Natural killer cell (primary cell): ENCODE data around the gene SPATA16. TPM values are rescaled to one million over a fixed set of nuclear protein-coding genes. Genes with fewer than 3 reads are reported as not detected.

ENCODE experiments used
- ATAC-seq, 3 donors: fragments of 150-1000 bp in 2 of 3; fragments of 200-7000 bp in 1 of 3; cut with Tn5 transposase; 1 replicate in 1 of 3; 2 replicates in 2 of 3; pipeline ENCODE4 v1.10.0; 2021; ENCODE audit warnings: mild to moderate bottlenecking in 2 of 3, moderate library complexity in 2 of 3
- DNase-seq, 2 donors: peaks; one replicate each; pipeline versions ENCODE4 v3.0.0 to v3.0.0-alpha.2; 2013 to 2021; ENCODE audit warnings: mixed read lengths in 1 of 2
- H3K27ac ChIP-seq: one replicate; pipeline ENCODE4 v1.5.1; 2013; ENCODE audit warnings: mild to moderate bottlenecking, low read length
- H3K27me3 ChIP-seq: one replicate; pipeline ENCODE4 v1.6.1; 2013; ENCODE audit warnings: low read length; ENCODE audit not compliant: control insufficient read depth, insufficient read depth
- H3K36me3 ChIP-seq: one replicate; pipeline ENCODE4 v1.6.1; 2013; ENCODE audit warnings: low read length; ENCODE audit not compliant: control insufficient read depth, insufficient read depth
- H3K4me1 ChIP-seq: one replicate; pipeline ENCODE4 v1.6.1; 2013; ENCODE audit warnings: low read length; ENCODE audit not compliant: control insufficient read depth, insufficient read depth
- H3K4me3 ChIP-seq: one replicate; pipeline ENCODE4 v1.5.1; 2013; ENCODE audit warnings: low read length
- H3K9me3 ChIP-seq: one replicate; pipeline ENCODE4 v1.6.1; 2013; ENCODE audit warnings: low read length; ENCODE audit not compliant: control insufficient read depth, insufficient read depth
- H3K27ac Mint-ChIP-seq, 2 donors: one replicate each; pipeline ENCODE4 v1.8.0; 2022; ENCODE audit warnings: mild to moderate bottlenecking in 2 of 2, mixed read lengths in 2 of 2, moderate library complexity in 1 of 2
- H3K27me3 Mint-ChIP-seq, 2 donors: one replicate each; pipeline ENCODE4 v1.8.0; 2022; ENCODE audit warnings: low read depth in 2 of 2, mixed read lengths in 2 of 2
- H3K36me3 Mint-ChIP-seq: one replicate; pipeline ENCODE4 v1.8.0; 2022; ENCODE audit warnings: mixed read lengths
- H3K4me1 Mint-ChIP-seq, 2 donors: one replicate each; pipeline ENCODE4 v1.8.0; 2022; ENCODE audit warnings: mixed read lengths in 2 of 2
- H3K4me3 Mint-ChIP-seq: one replicate; pipeline ENCODE4 v1.8.0; 2022; ENCODE audit warnings: mild to moderate bottlenecking, moderate library complexity, mixed read lengths
- H3K9me3 Mint-ChIP-seq, 2 donors: one replicate each; pipeline ENCODE4 v1.8.0; 2022; ENCODE audit warnings: mixed read lengths in 2 of 2
- WGBS: methylation state at CpG from one replicate; pipeline ENCODE4 v1.1.7; 2013; ENCODE audit warnings: missing lambda C conversion rate; ENCODE audit not compliant: insufficient coverage; 5-methylcytosine and 5-hydroxymethylcytosine counted together
- intact Hi-C: fragments of 100-400 bp; cut with micrococcal nuclease; formaldehyde crosslinking; loops from one replicate; pipeline ENCODE4 v1.14.2; 2022
- total RNA-seq, 4 donors: library from RNA; stranded (reverse); fragments of 120-200 nt in 1 of 4; gene quantifications; one replicate each; pipeline versions ENCODE4 v1.2.3 to v1.2.4, GENCODE V29; 2013 to 2022
- TF ChIP-seq, protein P1 (sequence below): fragments of 200-600 bp; IDR thresholded peaks from one replicate; pipeline ENCODE4 v1.8.0; 2022; ENCODE audit warnings: antibody characterized with exemption

SPATA16 gene
- total RNA-seq, 3 donors from 2014 or later (not counting 1 experiment from before 2014, with no cell fraction given) = not detected

DNA sequence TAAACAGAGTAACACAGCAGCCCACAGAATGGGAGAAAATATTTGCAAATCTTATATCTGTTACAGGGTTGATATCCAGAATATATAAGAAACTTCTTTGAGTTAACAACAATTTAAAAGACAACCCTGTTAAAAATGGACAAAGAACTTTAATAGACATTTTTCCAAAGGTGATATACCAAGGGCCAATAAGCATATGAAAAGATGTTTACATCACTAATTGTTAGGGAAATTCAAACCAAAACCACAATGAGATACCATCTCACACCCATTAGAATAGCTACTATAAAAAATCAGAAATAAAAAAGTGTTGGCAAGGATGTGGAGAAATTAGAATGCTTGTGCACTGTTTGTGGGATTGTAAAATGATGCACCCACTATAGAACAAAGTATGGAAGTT lies 110.8 kb downstream of the SPATA16 start:
- Histone ChIP-seq H3K4me3 (no peak overlapping the region), H3K27ac (no peak overlapping the region), H3K9me3 (no peaks in the 10 kb centered on the region), H3K36me3 (no peaks in the 10 kb centered on the region), H3K27me3 (no peaks in the 10 kb centered on the region), H3K4me1 (no peaks in the 10 kb centered on the region)
- TF ChIP-seq, protein P1, sequence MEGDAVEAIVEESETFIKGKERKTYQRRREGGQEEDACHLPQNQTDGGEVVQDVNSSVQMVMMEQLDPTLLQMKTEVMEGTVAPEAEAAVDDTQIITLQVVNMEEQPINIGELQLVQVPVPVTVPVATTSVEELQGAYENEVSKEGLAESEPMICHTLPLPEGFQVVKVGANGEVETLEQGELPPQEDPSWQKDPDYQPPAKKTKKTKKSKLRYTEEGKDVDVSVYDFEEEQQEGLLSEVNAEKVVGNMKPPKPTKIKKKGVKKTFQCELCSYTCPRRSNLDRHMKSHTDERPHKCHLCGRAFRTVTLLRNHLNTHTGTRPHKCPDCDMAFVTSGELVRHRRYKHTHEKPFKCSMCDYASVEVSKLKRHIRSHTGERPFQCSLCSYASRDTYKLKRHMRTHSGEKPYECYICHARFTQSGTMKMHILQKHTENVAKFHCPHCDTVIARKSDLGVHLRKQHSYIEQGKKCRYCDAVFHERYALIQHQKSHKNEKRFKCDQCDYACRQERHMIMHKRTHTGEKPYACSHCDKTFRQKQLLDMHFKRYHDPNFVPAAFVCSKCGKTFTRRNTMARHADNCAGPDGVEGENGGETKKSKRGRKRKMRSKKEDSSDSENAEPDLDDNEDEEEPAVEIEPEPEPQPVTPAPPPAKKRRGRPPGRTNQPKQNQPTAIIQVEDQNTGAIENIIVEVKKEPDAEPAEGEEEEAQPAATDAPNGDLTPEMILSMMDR = no peak
- ATAC-seq (no peak), DNase-seq (no peak)
- Mint-ChIP-seq H3K36me3 (no peaks in the 10 kb centered on the region), H3K9me3 (peaks cover 5 to 9% of the 10 kb centered on the region in 2 donors), H3K27me3 (no peaks in the 10 kb centered on the region), H3K27ac (no peak overlapping the region), H3K4me3 (no peak overlapping the region), H3K4me1 (no peaks in the 10 kb centered on the region)
- intact Hi-C loops = no loop called here

DNA sequence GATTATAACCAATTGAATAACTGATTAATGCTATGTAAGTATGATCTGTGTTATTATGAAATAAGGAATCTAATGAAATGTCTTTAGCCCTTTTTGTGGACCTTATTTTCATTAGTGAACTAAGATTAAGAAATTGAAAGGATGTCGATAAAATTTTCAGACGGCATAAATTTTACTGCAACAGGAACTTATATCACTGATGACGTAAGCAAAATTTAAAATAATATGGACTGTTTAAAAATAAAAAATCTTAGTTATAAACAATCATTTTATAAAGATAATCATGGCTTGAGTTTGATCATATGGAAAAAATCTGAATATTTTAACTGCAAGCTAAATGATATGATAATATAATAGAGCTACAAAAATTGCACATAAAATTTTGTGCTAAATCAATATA lies 112.7 kb downstream of the SPATA16 start:
- no peaks in the 10 kb centered on the region for H3K27me3 ChIP-seq
- Mint-ChIP-seq H3K36me3 (no peaks in the 10 kb centered on the region), H3K27me3 (no peaks in the 10 kb centered on the region), H3K9me3 (peaks cover 5% of the 10 kb centered on the region in 2 donors), H3K4me1 (no peaks in the 10 kb centered on the region), H3K27ac (no peak overlapping the region), H3K4me3 (no peak overlapping the region)
- ATAC-seq = no peak
- intact Hi-C loops = no loop called here
- no peaks in the 10 kb centered on the region for H3K36me3 ChIP-seq
- no peaks in the 10 kb centered on the region for H3K4me1 ChIP-seq
- no peak for DNase-seq
- no peak overlapping the region for H3K27ac ChIP-seq
- no peaks in the 10 kb centered on the region for H3K9me3 ChIP-seq
- H3K4me3 ChIP-seq = no peak overlapping the region
- WGBS = no CpG with 5 or more reads among the region's 3 CpGs
- TF ChIP-seq, protein P1 = no peak

DNA sequence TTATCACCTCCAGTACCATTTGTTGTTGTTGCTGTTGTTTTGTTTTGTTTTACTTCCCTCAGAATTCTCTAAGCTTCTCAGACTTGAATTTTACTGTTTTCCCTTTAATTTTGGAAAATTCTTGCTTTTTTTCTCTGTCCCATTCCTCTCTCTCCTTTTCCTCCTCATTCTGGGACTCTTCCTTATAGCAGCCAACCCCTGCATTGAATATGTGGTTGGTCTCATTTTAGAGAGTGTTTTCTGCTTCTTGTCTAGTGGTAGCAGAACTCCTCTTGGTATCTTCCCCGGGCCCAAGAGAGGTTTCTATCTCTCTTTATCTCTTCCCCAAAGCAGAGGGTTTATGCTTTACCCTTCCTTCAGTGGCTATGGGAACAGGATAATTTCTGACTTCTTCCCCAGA lies 113.6 kb downstream of the SPATA16 start:
- Histone ChIP-seq H3K27ac (no peak overlapping the region), H3K4me3 (no peak overlapping the region), H3K36me3 (no peaks in the 10 kb centered on the region), H3K27me3 (no peaks in the 10 kb centered on the region), H3K9me3 (no peaks in the 10 kb centered on the region), H3K4me1 (no peaks in the 10 kb centered on the region)
- no peak overlapping the region for H3K4me3 Mint-ChIP-seq
- H3K27ac Mint-ChIP-seq = no peak overlapping the region
- intact Hi-C loops = no loop called here
- 100% methylated on average over 1 of the region's 1 CpG for WGBS
- TF ChIP-seq, protein P1 = no peak
- no peak for ATAC-seq
- peaks cover 5% of the 10 kb centered on the region in 2 donors for H3K9me3 Mint-ChIP-seq
- H3K4me1 Mint-ChIP-seq = no peaks in the 10 kb centered on the region
- no peaks in the 10 kb centered on the region for H3K36me3 Mint-ChIP-seq
- no peaks in the 10 kb centered on the region for H3K27me3 Mint-ChIP-seq
- no peak for DNase-seq

DNA sequence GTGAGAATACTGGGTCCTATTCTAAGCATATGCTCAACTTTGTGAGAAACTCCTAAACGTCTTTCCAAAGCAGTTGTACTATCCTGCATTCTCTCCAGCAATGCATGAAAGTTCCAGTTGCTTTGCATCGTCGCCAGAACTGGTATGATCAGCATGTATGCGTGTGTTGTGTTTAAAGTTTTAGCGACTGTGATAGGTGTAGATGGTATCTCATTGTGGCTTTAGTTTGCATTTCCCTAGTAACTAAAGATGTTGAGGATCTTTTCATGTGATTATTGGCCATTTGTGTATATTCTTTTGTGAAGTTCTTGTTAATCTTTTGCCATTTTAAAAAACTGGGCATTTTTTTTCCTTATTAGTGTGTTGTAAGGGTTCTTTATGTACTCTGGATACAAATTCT lies 115.1 kb downstream of the SPATA16 start:
- H3K9me3 ChIP-seq = no peaks in the 10 kb centered on the region
- H3K9me3 Mint-ChIP-seq = peaks cover 5 to 8% of the 10 kb centered on the region in 2 donors
- no peaks in the 10 kb centered on the region for H3K36me3 Mint-ChIP-seq
- TF ChIP-seq, protein P1 = no peak
- no peaks in the 10 kb centered on the region for H3K36me3 ChIP-seq
- no peaks in the 10 kb centered on the region for H3K4me1 ChIP-seq
- no peak overlapping the region for H3K4me3 Mint-ChIP-seq
- no peak overlapping the region for H3K27ac ChIP-seq
- H3K27me3 Mint-ChIP-seq = peaks cover 0 to 2% of the 10 kb centered on the region in 2 donors
- DNase-seq (no peak), ATAC-seq (no peak)
- H3K4me3 ChIP-seq = no peak overlapping the region
- H3K4me1 Mint-ChIP-seq = no peaks in the 10 kb centered on the region
- intact Hi-C loops = no loop called here
- H3K27me3 ChIP-seq = no peaks in the 10 kb centered on the region
- WGBS = 86% methylated on average over 5 of the region's 5 CpGs
- no peak overlapping the region for H3K27ac Mint-ChIP-seq
